ENCODE data around the gene EVI5L.
"Not testable (repeated sequence)": the region's sequence is repeated elsewhere in the genome, so short reads cannot be mapped to it uniquely, and the experiment has no call there.

EVI5L gene

GRCh38 chr19:7888826-7889217, 58.8 kb downstream of the EVI5L start:
- DNase-seq (ENCODE audit: low read depth): no peak
- no peak for TF ChIP-seq MAX (IDR thresholded peaks at IDR 0.05; ENCODE audit: low read depth, low read length)
- no peak overlapping the region for H3K4me3 ChIP-seq (ENCODE audit: low read depth, low read length)

GRCh38 chr19:7893362-7894101, 63.5 kb downstream of the EVI5L start:
- not testable (repeated sequence) for DNase-seq (ENCODE audit: low read depth); H3K4me3 ChIP-seq (ENCODE audit: low read depth, low read length)

GRCh38 chr19:7894612-7895309, 64.7 kb downstream of the EVI5L start:
- no peak for TF ChIP-seq POLR2A (IDR thresholded peaks at IDR 0.05; ENCODE audit: extremely low read depth, insufficient read length)
- no peak for TF ChIP-seq MAX (IDR thresholded peaks at IDR 0.05; ENCODE audit: low read depth, low read length)
- no peak for DNase-seq (ENCODE audit: low read depth)
- H3K4me3 ChIP-seq (ENCODE audit: low read depth, low read length): no peak overlapping the region

GRCh38 chr19:7895565-7895964, 65.5 kb downstream of the EVI5L start:
- H3K4me3 ChIP-seq (ENCODE audit: low read depth, low read length): no peak overlapping the region
- DNase-seq (ENCODE audit: low read depth): no peak
- TF ChIP-seq MAX (IDR thresholded peaks at IDR 0.05; ENCODE audit: low read depth, low read length) (no peak), POLR2A (IDR thresholded peaks at IDR 0.05; ENCODE audit: extremely low read depth, insufficient read length) (no peak), MYC (IDR thresholded peaks at IDR 0.05; ENCODE audit: low read depth, low read length) (no peak), CTCF (IDR thresholded peaks at IDR 0.05; ENCODE audit: low read depth, low read length) (no peak)

GRCh38 chr19:7897292-7897691, 67.3 kb downstream of the EVI5L start:
- TF ChIP-seq CTCF (IDR thresholded peaks at IDR 0.05; ENCODE audit: low read depth, low read length) (no peak), MYC (IDR thresholded peaks at IDR 0.05; ENCODE audit: low read depth, low read length) (no peak), MAX (IDR thresholded peaks at IDR 0.05; ENCODE audit: low read depth, low read length) (no peak)
- H3K4me3 ChIP-seq (ENCODE audit: low read depth, low read length): no peak overlapping the region
- DNase-seq (ENCODE audit: low read depth): peak; percentile 54

- TF ChIP-seq MAX (IDR thresholded peaks at IDR 0.05; ENCODE audit: low read depth, low read length): no peak
- TF ChIP-seq POLR2A (IDR thresholded peaks at IDR 0.05; ENCODE audit: extremely low read depth, insufficient read length): no peak
- TF ChIP-seq CTCF (IDR thresholded peaks at IDR 0.05; ENCODE audit: low read depth, low read length): no peak
- no peak for TF ChIP-seq MYC (IDR thresholded peaks at IDR 0.05; ENCODE audit: low read depth, low read length)
- no peak overlapping the region for H3K4me3 ChIP-seq (ENCODE audit: low read depth, low read length)
- no peak for DNase-seq (ENCODE audit: low read depth)
These were observed 68.9 kb downstream of the EVI5L start for GRCh38 chr19:7898967-7899366.

- no peak for TF ChIP-seq POLR2A (IDR thresholded peaks at IDR 0.05; ENCODE audit: extremely low read depth, insufficient read length)
- no peak overlapping the region for H3K4me3 ChIP-seq (ENCODE audit: low read depth, low read length)
- DNase-seq (ENCODE audit: low read depth): no peak
These were observed 69.8 kb downstream of the EVI5L start for GRCh38 chr19:7899751-7900378.
